ENCODE measurements around the gene SLC35D1.

DNA sequence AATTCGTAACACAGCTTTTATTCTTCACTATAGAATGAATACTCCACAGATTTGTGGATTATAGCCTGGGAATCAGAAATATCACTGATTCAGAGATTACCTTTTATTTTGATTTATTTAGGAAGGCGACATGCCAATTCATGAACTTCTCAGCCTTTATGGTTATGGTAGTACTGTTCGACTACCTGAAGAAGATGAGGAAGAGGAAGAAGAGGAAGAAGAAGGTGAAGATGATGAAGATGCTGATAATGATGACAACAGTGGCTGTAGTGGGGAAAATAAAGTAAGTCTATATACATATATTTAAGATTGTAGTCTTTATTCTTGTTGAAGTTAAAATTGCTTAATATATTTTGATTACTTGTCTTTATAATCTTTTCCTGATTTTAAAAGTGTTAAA lies 96.0 kb downstream of the SLC35D1 start:
- TF ChIP-seq POLR2A (IDR thresholded peaks at IDR 0.05) = no peak
- TF ChIP-seq, protein P1, sequence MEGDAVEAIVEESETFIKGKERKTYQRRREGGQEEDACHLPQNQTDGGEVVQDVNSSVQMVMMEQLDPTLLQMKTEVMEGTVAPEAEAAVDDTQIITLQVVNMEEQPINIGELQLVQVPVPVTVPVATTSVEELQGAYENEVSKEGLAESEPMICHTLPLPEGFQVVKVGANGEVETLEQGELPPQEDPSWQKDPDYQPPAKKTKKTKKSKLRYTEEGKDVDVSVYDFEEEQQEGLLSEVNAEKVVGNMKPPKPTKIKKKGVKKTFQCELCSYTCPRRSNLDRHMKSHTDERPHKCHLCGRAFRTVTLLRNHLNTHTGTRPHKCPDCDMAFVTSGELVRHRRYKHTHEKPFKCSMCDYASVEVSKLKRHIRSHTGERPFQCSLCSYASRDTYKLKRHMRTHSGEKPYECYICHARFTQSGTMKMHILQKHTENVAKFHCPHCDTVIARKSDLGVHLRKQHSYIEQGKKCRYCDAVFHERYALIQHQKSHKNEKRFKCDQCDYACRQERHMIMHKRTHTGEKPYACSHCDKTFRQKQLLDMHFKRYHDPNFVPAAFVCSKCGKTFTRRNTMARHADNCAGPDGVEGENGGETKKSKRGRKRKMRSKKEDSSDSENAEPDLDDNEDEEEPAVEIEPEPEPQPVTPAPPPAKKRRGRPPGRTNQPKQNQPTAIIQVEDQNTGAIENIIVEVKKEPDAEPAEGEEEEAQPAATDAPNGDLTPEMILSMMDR (IDR thresholded peaks at IDR 0.05) = no peak
- TF ChIP-seq POLR2AphosphoS5 (IDR thresholded peaks at IDR 0.05) = no peak
- TF ChIP-seq EP300 (IDR thresholded peaks at IDR 0.05) = no peak

Data from upper lobe of left lung (tissue), 4 donors.